Testis (tissue), 3 donors: Measurements from ENCODE around the gene UGT1A5. TPM values are rescaled to one million over a fixed set of nuclear protein-coding genes. Genes with fewer than 3 reads are reported as not detected.
"Not testable (repeated sequence)": the region's sequence is repeated elsewhere in the genome, so short reads cannot be mapped to it uniquely, and the experiment has no call there.

Experiments used
- DNase-seq: peaks from one replicate; pipeline ENCODE4 v3.0.0-alpha.2; 2019
- H3K27ac ChIP-seq, 2 donors: fragments of 200-600 bp; sonication (generic); one replicate each; pipeline ENCODE4 v1.5.1; 2019
- H3K27me3 ChIP-seq: fragments of 200-600 bp; sonication (generic); one replicate; pipeline ENCODE4 v1.5.1; 2019
- H3K36me3 ChIP-seq: fragments of 200-600 bp; sonication (generic); one replicate; pipeline ENCODE4 v1.5.1; 2017; ENCODE audit warnings: low read depth; ENCODE audit errors: missing control alignments
- H3K4me1 ChIP-seq: fragments of 200-600 bp; sonication (generic); one replicate; pipeline ENCODE4 v1.5.1; 2019
- H3K4me3 ChIP-seq, 2 donors: fragments of 200-600 bp; sonication (generic); one replicate each; pipeline ENCODE4 v1.5.1; 2017 to 2019
- H3K9me3 ChIP-seq: fragments of 200-600 bp; sonication (generic); one replicate; pipeline ENCODE4 v1.5.1; 2017
- CTCF ChIP-seq, 3 experiments: fragments of 450-650 bp in 2 of 3; fragments of 200-600 bp in 1 of 3; sonication (generic) in 1 of 3; IDR thresholded peaks; one replicate each; pipeline ENCODE4 v1.5.1; 2016 to 2019; ENCODE audit warnings: antibody characterized with exemption in 3 of 3, mild to moderate bottlenecking in 2 of 3, moderate library complexity in 1 of 3
- POLR2A ChIP-seq: fragments of 450-650 bp; IDR thresholded peaks from one replicate; pipeline ENCODE4 v1.6.1; 2017; ENCODE audit warnings: antibody characterized with exemption, mild to moderate bottlenecking, moderate library complexity
- WGBS, 2 donors: methylation state at CpG; one replicate each; pipeline ENCODE4 v1.1.5; 2018; 5-methylcytosine and 5-hydroxymethylcytosine counted together
- intact Hi-C: fragments of 100-400 bp; cut with DNase I; formaldehyde crosslinking; loops from one replicate; pipeline ENCODE4 v1.15.1; 2023; ENCODE audit warnings: low total_unique reads
- polyA plus RNA-seq: library from polyadenylated mRNA; stranded (reverse); fragments of 350-450 nt; fragmentation: Illumina TruSeq; extraction: RNeasy Lipid Tissue Mini Kit (QIAGEN cat#74804); gene quantifications from one replicate; pipeline ENCODE4 v1.2.3, GENCODE V29; 2014; ENCODE audit warnings: low read depth, low replicate concordance; ENCODE audit not compliant: insufficient read depth
- total RNA-seq, 2 donors: library from RNA; depleted of rRNA; stranded (reverse); fragments of >200 nt; gene quantifications; one replicate each; pipeline ENCODE4 v1.2.3, GENCODE V29; 2016

UGT1A5 gene
- total and polyA plus RNA-seq, 3 donors from 2014 or later = 0.16 TPM; not detected in 2

- intact Hi-C loops = no loop called here
Observed at GRCh38 chr2:233718552-233718951, 5.8 kb downstream of the UGT1A5 start, which contains the start of gene UGT1A4. Gene UGT1A4, plus strand, starts transcription at chr2:233718736. Its CDS starts 85 bp downstream, at chr2:233718821.

GRCh38 chr2:233728723-233729301, 16.1 kb downstream of the UGT1A5 start, which contains the start of gene UGT1A3:
Gene UGT1A3, plus strand, starts transcription at chr2:233729042. Its CDS starts 85 bp downstream, at chr2:233729127.
- WGBS, 2 donors = 81 to 85% methylated on average over 8 of the region's 8 CpGs
- no peaks in the 10 kb centered on the region for H3K27me3 ChIP-seq
- no peaks in the 10 kb centered on the region for H3K9me3 ChIP-seq
- intact Hi-C loops = no loop called here
- no peaks in the 10 kb centered on the region for H3K36me3 ChIP-seq
- TF ChIP-seq CTCF (IDR thresholded peaks at IDR 0.05) (no peak), POLR2A (no peak)
- H3K4me3 ChIP-seq = no peak within 1 kb of the TSS
- no peak within 1 kb of the TSS for H3K27ac ChIP-seq
- H3K4me1 ChIP-seq = no peaks in the 10 kb centered on the region
- no peak for DNase-seq

More at GRCh38 chr2:233718552-233718951, 5.8 kb downstream of the UGT1A5 start, which contains the start of gene UGT1A4:
- H3K27me3 ChIP-seq = no peaks in the 10 kb centered on the region
- 83 to 86% methylated on average over 5 to 7 of the region's 7 CpGs for WGBS, 2 donors
- H3K4me1 ChIP-seq = no peaks in the 10 kb centered on the region
- H3K4me3 ChIP-seq = no peak within 1 kb of the TSS
- no peaks in the 10 kb centered on the region for H3K36me3 ChIP-seq
- DNase-seq = no peak
- TF ChIP-seq POLR2A (no peak), CTCF (IDR thresholded peaks at IDR 0.05) (no peak)
- H3K27ac ChIP-seq = no peak within 1 kb of the TSS
- H3K9me3 ChIP-seq = no peaks in the 10 kb centered on the region

- H3K27ac ChIP-seq, H3K27me3 ChIP-seq, H3K4me3 ChIP-seq, DNase-seq, intact Hi-C loops, H3K36me3 ChIP-seq, H3K9me3 ChIP-seq, H3K4me1 ChIP-seq: not testable (repeated sequence)
- 86 to 90% methylated on average over 11 to 14 of the region's 14 CpGs for WGBS, 2 donors
Observed at GRCh38 chr2:233736868-233737653, 24.4 kb downstream of the UGT1A5 start.

GRCh38 chr2:233740870-233741269, 28.2 kb downstream of the UGT1A5 start:
- Histone ChIP-seq H3K4me1 (no peaks in the 10 kb centered on the region), H3K9me3 (no peaks in the 10 kb centered on the region)
- no peak for TF ChIP-seq CTCF (IDR thresholded peaks at IDR 0.05)

GRCh38 chr2:233743464-233744259, 31.0 kb downstream of the UGT1A5 start:
- H3K4me1 ChIP-seq = no peaks in the 10 kb centered on the region
- no peaks in the 10 kb centered on the region for H3K9me3 ChIP-seq
- DNase-seq = peak; percentile 83
- no peaks in the 10 kb centered on the region for H3K27me3 ChIP-seq
- TF ChIP-seq CTCF (IDR thresholded peaks at IDR 0.05) (no peak), POLR2A (no peak)
- WGBS, 2 donors = 73% methylated on average over 27 to 44 of the region's 46 CpGs
- intact Hi-C loops = no loop called here
- peak overlapping the region; percentile 38 to 40 for H3K4me3 ChIP-seq
- no peaks in the 10 kb centered on the region for H3K36me3 ChIP-seq
- H3K27ac ChIP-seq = no peak overlapping the region

More at GRCh38 chr2:233740870-233741269, 28.2 kb downstream of the UGT1A5 start:
- Histone ChIP-seq H3K27ac (no peak overlapping the region), H3K36me3 (no peaks in the 10 kb centered on the region), H3K4me3 (no peak overlapping the region), H3K27me3 (no peaks in the 10 kb centered on the region)
- intact Hi-C loops = no loop called here
- DNase-seq = no peak
- 68 to 90% methylated on average over 2 of the region's 2 CpGs for WGBS, 2 donors
